Measurements from ENCODE around the gene TIMM44.

Gene TIMM44

DNA sequence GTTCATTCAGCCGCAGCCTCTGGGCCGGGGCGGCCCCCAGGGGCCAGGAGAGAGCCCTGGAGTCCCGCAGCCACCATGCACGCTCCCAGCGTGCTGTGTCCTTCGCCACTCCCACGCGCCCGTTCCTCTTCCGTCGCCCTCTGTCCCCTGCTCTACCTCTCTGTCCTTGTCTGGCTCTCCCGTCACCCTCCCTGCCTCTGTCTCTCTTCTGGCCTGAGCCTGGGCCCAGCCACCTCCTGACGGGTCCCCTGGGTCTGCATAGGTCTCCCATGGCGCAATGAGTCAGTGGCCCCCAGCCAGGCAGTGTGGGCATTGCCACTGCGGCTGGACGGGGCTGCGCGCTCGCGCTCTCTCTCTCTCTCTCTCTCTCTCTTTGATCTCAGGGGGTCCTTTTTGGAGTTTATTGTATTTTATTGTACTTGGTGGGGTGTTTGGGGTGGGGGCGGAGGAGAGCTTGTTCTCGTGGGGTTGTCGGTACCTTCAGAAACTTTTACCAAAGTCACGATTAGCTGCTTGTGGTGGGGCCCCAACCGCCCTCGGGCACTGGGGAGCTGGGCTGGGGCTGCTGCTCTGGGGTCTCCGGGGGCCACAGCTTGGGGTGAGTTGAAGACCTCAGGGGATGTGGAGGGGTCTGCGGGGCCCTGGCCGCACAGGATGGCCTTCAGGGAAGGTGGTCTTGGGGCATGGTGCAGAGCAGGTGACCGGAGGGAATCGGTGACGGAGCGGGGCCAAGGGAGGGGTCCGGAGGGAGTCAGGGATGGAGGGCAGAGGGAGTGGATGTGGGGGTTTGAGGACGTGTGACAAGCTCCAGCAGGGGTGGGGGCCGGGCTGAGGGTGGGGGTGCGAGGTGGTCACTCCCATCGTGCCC lies 30.5 kb downstream of the TIMM44 start:
- DNase-seq: no peak

DNA sequence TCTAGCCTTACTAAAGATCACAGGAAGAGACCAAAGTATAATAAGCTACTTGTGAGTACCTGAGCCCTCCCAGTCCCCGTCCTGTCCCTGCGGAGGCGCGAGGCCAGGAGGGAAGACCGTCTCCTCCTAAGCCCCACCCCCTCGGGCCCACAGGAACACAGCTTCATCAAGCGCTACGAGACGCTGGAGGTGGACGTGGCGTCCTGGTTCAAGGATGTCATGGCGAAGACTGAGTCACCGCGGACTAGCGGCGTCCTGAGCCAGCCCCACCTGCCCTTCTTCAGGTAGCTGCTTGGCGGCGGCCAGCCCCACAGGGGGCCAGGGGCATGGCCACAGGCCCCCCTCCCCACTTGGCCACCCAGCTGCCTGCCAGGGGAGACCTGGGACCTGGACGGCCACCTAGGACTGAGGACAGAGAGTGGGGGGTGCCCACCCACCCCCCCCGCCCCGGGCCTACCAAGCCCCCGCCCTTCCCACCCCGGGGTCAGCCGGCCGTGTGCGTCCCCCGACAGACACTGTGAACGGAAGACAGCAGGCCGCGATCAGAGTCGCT lies 31.2 kb downstream of the TIMM44 start:
- DNase-seq: no peak

DNA sequence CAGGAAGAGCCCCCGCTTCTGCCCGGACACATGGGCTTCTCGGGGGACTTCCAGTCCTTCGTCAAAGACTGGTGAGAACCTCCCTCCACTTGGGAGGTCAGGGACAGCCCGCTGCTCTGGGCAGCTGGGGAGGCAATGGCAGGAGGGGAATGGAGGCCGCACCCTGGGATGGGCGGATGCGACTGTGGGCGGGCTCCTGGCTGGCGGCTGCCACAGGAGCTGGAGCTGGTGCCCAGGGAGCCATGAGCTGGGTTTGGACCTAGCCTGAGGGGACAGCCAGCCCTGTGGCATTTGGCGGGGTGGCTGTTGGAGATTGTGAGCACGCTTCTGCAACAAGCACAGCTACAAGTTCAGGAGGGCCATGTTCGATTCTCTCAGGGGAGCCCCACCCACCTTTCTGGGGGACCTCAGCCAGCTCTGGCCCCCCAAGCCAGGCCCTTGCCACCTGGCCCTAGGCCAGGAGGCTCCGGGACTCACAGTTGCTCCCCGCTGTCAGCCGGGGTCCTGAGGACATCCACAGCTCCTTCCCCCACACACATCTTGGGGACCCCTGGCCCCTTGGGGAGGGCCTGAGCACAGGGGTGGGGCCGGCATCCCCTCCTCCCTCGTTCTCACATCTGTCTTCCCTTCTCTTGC lies 31.8 kb downstream of the TIMM44 start:
- no peak for DNase-seq

DNA sequence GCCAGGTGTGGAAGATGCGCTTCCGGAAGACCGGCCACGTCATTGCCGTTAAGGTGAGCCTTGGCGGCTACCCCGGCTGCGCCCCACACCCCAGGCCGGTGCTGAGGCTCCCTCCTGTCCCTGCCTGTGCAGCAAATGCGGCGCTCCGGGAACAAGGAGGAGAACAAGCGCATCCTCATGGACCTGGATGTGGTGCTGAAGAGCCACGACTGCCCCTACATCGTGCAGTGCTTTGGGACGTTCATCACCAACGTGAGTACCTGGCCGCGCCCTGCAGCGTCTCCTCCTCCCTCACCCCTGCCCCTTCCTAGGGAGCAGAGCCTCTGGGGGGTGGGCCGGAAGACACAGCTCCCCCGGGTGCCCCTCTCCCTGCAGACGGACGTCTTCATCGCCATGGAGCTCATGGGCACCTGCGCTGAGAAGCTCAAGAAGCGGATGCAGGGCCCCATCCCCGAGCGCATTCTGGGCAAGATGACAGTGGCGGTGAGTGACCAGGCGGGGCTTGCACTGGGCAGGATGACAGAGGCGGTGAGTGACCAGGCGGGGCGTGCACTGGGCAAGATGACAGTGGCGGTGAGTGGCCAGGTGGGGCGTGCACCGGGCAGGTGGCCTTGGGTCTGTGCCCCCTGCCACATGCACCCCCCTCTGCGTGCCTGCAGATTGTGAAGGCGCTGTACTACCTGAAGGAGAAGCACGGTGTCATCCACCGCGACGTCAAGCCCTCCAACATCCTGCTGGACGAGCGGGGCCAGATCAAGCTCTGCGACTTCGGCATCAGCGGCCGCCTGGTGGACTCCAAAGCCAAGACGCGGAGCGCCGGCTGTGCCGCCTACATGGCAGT lies 32.9 kb downstream of the TIMM44 start:
- no peak for DNase-seq

DNA sequence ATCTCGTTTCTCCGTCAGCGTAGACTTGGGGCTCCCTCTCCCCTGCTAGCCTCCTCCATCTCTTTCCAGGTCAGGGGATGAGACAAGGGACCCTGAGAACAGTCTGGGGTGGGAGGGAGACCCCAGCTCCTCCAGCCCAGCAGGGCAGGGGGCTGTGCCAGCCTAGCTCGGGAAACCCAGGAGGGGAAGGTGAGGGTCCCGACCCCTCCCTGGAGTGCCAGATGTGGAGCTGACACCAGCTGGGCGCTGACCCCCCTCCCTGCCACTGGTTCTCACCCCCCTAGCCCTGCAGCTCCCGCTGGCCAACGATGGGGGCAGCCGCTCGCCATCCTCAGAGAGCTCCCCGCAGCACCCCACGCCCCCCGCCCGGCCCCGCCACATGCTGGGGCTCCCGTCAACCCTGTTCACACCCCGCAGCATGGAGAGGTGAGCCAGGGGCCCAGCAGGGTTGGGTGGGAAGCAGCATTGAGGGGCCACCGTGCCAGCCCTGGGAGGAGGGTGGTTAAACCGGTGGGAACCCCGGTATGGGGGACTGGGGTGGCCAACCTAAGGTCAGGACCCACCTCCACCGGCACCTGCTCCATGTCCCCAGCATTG lies 33.9 kb downstream of the TIMM44 start:
- no peak for DNase-seq

DNA sequence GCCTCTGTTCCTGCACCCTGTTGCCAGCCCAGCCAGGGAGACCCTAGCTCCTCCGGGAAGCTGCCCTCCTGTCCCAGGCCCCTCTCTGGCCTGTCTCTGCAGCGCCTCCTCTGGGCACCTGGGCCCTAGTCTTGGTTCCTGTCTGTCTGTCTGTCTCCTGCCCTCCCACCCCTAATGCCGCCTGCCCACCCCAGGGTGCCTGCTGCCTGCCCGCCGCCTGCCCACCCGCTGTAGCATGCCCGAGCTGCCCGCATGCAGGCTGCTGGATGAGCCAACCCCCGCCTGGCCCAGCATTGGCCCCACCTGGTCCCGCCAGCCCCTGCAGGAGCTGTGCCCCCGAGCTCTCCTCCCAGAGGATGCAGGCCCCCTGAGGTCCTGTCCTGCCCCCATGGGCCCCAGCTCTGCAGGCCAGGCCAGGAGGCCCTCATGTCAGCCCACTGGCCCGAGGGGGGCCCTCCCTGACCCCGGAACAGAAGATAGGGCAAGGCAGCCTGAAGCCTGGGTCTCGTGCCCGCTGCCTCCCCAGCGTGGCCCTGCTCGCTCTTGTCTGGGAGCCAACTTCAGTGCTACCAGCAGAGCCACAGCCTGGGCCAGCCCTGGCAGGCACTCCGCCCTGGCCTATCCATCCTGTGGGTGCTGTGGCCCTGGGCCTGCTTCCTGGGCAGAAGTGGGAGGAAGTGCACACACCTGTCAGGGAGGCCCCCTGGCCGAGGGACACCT lies 34.6 kb downstream of the TIMM44 start:
- no peak for DNase-seq

DNA sequence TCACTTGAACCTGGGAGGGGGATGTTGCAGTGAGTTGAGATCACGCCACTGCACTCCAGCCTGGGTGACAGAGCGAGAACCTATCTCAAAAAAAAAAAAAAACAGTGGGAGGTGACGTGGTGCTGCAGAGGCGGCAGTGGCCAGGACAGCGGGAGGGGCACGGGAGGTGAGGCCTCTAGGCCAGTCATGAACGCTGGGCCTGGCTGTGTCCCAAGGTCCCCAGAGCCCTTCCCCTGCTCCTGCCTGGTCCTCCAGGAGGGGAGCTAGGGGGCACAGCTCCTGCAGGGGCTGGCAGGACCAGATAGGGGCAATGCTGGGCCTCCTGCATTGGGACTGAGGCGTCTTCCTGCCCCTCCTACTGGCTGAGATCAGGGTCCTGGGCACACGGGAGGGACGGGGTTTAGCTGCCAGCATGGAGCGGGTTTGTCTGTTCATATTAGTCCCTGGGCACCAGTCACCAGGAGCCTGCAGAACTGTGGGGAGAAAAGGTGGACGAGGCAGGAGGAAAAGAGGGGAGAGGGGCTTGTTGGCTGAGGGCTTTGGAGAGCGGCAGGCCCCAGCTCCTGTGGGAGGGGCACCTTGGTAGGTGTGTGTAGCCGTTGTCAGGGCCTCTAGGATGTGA lies 35.3 kb downstream of the TIMM44 start:
- DNase-seq: no peak

DNA sequence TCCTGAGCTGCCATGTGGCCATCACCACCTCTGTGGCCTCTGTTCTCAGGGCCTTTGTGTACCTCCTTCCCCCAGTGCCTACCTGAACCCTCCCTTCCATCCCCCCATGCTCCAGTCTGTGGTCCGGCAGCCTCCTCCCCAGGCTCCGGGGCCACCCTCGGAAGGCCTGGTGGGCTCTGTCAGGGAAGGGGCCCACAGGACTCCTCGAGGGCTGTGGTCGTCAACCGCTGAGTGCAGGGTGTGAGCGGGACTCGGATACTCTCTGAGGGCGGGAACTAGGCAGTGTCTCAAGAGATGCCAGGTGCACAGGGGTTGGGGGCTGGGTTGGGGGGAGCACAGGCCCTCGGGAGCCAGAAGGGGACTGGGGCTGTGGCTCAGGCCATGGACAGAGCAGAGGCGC lies 35.9 kb downstream of the TIMM44 start:
- no peak for DNase-seq

DNA sequence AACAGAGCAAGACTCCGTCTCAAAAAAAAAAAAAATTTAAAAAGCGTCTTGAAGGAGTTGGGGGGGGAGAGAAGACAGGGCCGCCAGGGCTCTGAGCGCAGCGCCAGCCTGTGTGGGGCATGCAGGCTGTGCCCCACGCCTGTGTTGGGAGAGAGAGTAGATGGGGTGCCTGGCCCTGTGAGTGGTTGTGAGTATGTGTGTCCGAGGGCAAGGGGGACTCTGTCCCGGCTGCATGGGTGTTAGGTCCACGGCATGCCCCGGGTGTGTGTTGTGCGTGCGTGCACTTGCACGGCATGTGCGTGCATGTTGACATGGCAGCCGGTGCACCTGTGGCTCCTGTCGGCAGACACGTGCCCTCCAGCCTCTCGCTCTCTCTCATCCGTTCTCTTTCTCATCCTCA lies 36.3 kb downstream of the TIMM44 start:
- DNase-seq: no peak

DNA sequence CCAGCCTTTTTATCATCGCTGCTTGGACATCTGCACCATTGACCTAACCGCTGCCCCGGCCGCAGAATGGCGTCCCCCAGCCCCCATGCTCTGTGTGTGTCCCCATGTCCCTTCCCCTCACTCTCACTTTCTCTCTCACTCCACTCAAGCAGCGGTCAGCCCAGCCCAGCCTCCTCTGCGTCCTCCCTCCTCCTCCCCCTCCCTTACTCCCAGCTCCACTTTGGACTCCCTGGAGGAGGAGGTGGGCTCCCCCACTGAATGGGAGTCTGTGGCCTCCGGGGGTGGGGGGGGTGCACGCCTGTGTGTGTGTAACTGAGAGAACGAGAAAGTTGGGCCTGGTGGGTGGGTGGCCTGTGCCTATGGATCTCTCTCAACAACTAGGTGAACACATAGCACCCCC lies 37.6 kb downstream of the TIMM44 start:
- no peak for DNase-seq

DNA sequence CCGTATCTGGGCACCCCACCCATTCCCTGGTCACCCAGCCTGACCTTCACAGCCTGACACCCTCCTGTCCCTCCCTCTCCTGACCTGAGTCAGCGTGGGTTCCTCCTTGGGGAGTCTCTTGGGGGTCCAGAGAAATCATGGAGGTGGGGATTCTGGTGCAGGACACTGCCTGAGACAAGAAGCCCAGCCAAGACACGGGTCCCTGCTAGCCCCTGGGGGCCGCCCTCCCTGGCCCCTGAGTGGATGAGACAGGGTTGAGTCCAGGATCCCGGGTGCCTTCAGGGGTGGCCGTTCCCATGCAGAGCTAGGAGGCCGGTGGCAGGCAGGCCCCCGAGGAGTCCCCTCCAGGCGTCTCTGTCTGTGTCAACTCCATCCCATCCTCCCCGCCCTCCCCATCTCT lies 38.2 kb downstream of the TIMM44 start:
- DNase-seq: no peak

DNA sequence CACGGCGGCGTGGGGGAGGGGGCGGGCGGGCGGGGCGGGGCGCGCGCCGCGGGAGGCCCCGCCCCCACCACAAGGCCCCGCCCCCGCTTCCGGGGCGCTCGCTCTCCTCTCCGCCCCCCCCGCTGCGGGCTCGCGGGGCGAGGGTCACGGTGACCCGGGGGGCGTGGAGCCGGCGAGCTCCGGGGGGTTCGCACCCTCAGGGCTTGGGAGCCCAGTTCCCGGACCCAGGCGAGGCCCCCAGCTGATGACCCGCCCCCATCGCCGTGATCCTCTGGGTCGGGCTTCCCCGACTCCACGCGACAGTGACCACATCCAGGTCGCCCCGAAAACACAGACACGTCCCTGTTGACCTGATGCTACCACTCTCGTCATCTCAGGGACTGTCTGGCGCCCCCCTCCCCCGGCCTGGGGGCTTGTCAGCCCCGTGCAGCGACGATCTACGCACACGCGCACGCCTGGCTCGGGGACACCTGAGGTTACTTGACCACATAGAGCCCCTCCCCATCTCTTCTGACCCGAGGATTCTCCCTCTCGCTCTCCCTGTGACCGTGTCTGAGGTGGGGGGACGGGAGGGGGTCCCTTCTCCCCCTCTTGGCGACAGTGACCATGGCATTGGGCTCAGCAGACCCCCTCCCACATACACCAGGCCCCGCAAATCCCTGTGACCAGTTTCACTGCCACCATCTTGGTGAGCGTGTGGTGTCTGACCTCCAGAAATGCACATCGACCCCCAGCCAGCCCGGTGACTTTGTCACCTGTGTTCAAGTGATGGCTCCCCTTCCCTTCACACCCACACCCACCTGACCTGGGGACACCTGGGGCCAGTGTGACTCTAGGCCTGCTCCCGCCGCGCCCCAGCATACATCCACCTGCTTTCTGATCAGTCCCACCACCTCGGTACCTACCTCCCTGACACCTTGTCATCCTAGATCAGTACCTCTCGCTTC lies 39.1 kb downstream of the TIMM44 start:
- no peak for DNase-seq

DNA sequence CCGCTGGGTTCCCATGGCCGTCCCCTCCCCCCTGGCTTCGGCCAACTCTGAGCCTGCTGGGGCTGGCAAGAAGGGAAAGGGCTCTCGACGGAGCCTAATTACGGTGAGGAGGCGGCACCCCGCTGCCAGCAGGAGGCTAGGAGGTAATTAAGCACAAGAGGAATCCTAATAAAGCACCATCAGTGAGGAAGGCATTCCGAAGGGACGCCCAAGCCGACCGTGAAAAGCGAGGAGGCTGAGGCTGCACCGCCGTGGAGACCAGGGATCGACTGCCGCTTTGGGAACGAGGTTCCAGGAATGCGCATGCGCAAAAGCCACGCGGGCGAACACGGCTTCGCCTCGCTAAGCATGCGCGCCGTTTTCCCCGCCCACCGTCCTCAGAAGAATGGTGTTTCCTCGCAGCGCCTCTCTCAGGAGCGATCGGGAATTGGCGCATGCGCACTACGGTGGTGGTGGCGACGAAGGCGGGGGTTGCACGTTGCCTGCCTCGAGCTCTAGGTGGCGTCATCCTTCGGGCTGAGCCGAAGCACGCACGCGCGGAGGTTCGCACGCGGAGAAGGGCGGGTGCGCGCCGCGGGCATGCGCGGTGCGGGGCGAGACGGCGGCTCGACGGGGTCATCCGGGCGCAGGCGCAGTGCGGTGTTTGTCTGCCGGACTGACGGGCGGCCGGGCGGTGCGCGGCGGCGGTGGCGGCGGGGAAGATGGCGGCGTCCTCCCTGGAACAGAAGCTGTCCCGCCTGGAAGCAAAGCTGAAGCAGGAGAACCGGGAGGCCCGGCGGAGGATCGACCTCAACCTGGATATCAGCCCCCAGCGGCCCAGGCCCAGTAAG lies 40.0 kb downstream of the TIMM44 start, which contains the start of gene MAP2K7:
Gene MAP2K7, plus strand, starts transcription at position 634 of the 830 bp plus-strand sequence. Its CDS starts 68 bp downstream, at position 702.
- DNase-seq: peak; percentile 92

DNA sequence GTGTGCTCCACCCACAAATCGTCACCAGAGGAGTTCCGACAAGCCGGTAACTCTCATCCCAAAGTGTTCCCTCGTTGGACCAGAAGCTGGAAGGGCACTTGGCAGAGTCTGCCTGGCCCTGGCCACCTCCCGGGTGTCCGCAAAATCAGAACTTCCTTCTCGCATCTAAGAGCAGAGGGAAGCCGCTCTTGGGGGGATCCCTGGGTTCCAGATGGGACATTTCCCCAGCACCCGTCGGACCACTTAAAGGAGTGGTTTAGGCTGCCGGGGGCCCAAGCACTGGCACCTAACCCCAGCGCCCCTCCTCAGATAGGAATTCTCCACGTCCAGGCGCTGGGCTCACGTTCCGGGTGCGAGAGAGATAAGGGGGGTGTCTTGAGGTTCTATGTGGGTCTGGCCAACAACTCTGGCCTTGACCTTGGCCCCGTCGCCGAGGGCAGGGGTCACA lies 40.6 kb downstream of the TIMM44 start:
- no peak for DNase-seq

DNA sequence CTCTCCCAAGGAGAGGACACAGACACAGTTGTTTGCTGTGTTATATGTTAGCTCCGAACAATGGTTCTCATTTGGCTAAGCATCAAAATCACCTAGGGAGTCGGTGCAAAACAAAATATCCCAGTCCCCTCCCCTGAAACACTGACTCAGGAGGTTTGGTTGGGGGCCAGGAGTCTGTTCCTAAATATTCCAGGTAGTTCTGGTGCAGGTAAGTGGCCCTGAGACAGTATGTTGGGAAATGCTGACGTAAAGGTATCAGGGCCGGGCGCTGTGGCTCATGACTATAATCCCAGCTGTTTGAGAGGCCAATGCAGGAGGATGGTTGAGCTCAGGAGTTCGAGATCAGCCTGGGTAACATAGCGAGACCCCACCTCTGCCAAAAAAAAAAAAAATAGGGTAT lies 42.1 kb downstream of the TIMM44 start:
- DNase-seq: no peak

DNA sequence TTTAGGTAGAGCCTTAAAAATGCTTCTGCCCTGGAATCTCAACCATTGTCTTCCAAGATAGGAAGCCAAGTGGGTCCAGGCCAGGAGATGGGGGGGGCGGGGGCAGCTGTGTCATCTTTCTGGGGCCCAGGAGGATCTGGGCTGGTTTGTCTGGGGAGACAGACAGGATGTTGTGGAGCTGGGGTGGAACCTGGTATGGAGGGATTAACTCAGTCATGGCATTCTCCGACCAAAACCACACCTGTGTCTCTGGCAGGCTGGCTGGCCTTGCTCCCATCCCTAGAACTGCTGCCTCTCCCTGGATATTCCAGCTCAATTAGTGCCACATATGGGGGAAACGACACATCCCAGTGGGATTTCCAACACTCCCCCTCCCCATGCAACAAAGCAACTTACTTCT lies 42.5 kb downstream of the TIMM44 start:
- no peak for DNase-seq

DNA sequence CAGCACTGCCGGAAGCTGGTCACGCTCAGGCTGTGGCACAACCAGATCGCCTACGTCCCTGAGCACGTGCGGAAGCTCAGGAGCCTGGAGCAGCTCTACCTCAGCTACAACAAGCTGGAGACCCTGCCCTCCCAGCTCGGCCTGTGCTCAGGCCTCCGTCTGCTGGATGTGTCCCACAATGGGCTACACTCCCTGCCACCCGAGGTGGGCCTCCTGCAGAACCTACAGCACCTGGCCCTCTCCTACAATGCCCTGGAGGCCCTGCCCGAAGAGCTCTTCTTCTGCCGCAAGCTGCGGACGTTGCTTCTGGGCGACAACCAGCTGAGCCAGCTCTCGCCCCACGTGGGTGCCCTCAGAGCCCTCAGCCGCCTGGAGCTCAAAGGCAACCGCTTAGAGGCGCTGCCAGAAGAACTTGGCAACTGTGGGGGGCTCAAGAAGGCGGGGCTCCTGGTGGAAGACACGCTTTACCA lies 43.0 kb downstream of the TIMM44 start:
- DNase-seq: no peak

DNA sequence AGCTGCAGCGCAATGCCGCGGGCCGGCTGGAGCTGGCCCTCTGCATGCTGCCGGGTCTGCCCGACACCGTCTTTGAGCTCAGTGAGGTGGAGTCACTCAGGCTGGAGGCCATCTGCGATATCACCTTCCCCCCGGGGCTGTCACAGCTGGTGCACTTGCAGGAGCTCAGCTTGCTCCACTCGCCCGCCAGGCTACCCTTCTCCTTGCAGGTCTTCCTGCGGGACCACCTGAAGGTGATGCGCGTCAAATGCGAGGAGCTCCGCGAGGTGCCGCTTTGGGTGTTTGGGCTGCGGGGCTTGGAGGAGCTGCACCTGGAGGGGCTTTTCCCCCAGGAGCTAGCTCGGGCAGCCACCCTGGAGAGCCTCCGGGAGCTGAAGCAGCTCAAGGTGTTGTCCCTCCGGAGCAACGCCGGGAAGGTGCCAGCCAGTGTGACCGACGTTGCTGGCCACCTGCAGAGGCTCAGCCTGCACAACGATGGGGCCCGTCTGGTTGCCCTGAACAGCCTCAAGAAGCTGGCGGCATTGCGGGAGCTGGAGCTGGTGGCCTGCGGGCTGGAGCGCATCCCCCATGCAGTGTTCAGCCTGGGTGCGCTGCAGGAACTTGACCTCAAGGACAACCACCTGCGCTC lies 43.6 kb downstream of the TIMM44 start:
- DNase-seq: no peak

DNA sequence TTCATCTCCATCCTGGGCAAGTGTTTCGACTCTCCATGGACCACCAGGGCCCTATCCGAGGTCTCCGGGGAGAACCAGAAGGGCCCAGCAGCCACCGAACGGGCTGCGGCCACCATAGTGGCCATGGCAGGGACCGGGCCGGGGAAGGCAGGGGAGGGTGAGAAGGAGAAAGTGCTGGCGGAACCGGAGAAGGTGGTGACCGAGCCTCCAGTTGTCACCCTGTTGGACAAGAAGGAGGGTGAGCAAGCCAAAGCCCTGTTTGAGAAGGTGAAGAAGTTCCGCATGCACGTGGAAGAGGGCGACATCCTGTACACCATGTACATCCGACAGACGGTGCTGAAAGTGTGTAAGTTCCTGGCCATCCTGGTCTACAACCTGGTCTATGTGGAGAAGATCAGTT lies 44.5 kb downstream of the TIMM44 start:
- DNase-seq: no peak
